Kidney epithelial cell (primary cell): ENCODE data around the gene IL13RA2. TPM values are rescaled to one million over a fixed set of nuclear protein-coding genes. Genes with fewer than 3 reads are reported as not detected.

Experiments used
- DNase-seq: peaks from one replicate; pipeline ENCODE4 v3.0.0-alpha.2; 2010; ENCODE audit warnings: low read depth
- H3K27me3 ChIP-seq: 2 replicates; pipeline ENCODE4 v1.6.0; 2011; ENCODE audit warnings: low read length; ENCODE audit not compliant: control insufficient read depth, insufficient read depth
- H3K36me3 ChIP-seq: 2 replicates; pipeline ENCODE4 v1.5.1; 2011; ENCODE audit warnings: low read length; ENCODE audit not compliant: control insufficient read depth, insufficient read depth
- H3K4me3 ChIP-seq: 2 replicates; pipeline ENCODE4 v1.5.1; 2011; ENCODE audit warnings: low read depth, mild to moderate bottlenecking, control low read depth, low read length
- CTCF ChIP-seq: IDR thresholded peaks from 2 replicates; pipeline ENCODE4 v1.5.1; 2011; ENCODE audit warnings: mild to moderate bottlenecking, moderate library complexity, low read length, control low read depth, inconsistent platforms; ENCODE audit not compliant: insufficient read depth, poor library complexity, severe bottlenecking
- total RNA-seq: library from RNA; depleted of rRNA; stranded (reverse); fragments of >200 nt; gene quantifications from 2 replicates; pipeline ENCODE4 v1.2.3, GENCODE V29; 2015

IL13RA2 gene
- total RNA-seq, 1 donor from 2014 or later: 0.25 TPM

- H3K36me3 ChIP-seq: no peaks in the 10 kb centered on the region
- no peak for DNase-seq
- no peaks in the 10 kb centered on the region for H3K27me3 ChIP-seq
- no peak overlapping the region for H3K4me3 ChIP-seq
- TF ChIP-seq CTCF: no peak
Measured at GRCh38 chrX:115030625-115031024, 13.2 kb upstream of the IL13RA2 start.

GRCh38 chrX:115029869-115030570 lies 12.6 kb upstream of the IL13RA2 start:
- Histone ChIP-seq H3K36me3 (no peaks in the 10 kb centered on the region), H3K4me3 (no peak overlapping the region), H3K27me3 (no peaks in the 10 kb centered on the region)
- TF ChIP-seq CTCF: no peak
- DNase-seq: no peak

- DNase-seq: no peak
- no peak for TF ChIP-seq CTCF
- Histone ChIP-seq H3K36me3 (no peaks in the 10 kb centered on the region), H3K4me3 (no peak overlapping the region), H3K27me3 (no peaks in the 10 kb centered on the region)
Measured at GRCh38 chrX:115029440-115029839, 12.0 kb upstream of the IL13RA2 start.

DNA sequence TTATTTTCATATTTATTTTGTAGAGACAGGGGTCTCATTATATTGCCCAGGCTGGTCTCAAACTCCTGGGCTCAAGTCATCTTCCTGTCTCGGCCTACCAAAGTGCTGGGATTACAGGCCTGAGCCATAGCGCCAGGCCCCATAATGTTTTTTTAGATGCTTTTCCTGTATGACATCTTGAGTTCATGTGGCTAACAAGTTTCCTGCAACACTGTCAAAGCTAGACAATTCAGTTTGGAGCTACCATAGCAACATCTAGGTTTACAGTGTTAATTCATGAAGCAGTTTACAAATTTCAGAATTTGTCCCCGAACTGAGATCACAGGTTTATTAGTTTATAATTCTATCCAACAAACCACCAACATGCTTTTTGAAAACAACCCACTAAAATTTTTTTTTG lies 6.4 kb upstream of the IL13RA2 start:
- no peak overlapping the region for H3K4me3 ChIP-seq
- DNase-seq: no peak

GRCh38 chrX:115023139-115023538 lies 5.7 kb upstream of the IL13RA2 start:
- Histone ChIP-seq H3K4me3 (no peak overlapping the region), H3K27me3 (no peaks in the 10 kb centered on the region), H3K36me3 (no peaks in the 10 kb centered on the region)
- no peak for TF ChIP-seq CTCF
- peak; percentile 45 for DNase-seq

More for the DNA sequence above, 6.4 kb upstream of the IL13RA2 start:
- Histone ChIP-seq H3K36me3 (no peaks in the 10 kb centered on the region), H3K27me3 (no peaks in the 10 kb centered on the region)
- TF ChIP-seq CTCF: no peak

- Histone ChIP-seq H3K36me3 (no peaks in the 10 kb centered on the region), H3K4me3 (no peak overlapping the region), H3K27me3 (no peaks in the 10 kb centered on the region)
- no peak for DNase-seq
- TF ChIP-seq CTCF: no peak
Measured at GRCh38 chrX:115021121-115021520, 3.7 kb upstream of the IL13RA2 start.
